ENCODE measurements around the gene ZNF275.
A peak's percentile ranks its signal among the peaks of the same experiment; 100 is the strongest.
"Not testable (repeated sequence)": the region's sequence is repeated elsewhere in the genome, so short reads cannot be mapped to it uniquely, and the experiment has no call there.

The ZNF275 gene

DNA sequence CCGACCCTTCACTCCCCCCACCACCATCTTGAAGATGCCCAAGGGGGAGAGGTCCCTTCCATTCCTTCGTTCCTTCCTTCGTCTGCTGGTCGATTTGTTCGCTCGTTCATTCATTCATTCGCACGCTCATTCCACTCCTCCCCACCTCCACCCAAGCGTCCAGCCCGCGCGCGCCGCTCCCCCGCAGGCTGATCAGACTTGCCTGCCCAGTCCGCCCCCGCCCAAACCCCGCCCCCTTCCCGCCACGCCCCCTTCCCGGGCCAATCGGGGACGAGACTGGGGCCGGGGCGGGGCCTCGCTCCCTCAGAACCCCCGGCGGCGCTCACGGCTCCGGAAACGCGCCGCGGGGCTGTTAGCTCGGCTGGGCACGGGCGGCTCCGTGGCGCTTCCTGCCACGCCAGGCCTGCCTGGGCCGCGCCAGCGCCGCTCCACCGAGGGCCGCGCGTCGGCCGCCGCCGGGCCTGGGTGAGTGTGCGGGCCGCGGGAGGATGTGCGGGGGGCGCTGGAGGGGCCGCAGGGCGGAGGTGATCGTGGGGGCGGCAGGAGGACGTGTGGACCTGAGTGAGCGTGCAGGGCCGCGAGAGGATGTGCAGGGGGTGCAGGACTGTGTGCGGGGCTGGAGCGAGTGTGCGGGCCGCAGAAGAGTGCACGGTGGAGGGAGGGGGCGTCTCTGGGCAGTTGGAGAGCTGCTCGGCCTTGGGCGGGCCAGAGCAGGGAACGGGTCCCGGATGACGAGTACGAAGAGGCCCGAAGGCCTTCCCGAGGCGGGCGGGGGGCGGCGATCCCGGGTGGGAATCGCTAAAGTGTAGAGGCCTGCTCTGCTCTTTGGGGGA, at the start of gene ZNF275:
ZNF275 (plus strand) TSS at position 333 of the 833 bp plus-strand sequence. CDS start 2,527 bp downstream, outside the sequence.
- DNase-seq (ENCODE audit: low spot score) = peak; percentile 62

- DNase-seq (ENCODE audit: low spot score) = not testable (repeated sequence)
Observed at GRCh38 chrX:153285678-153286077, 48.3 kb upstream of the ZNF275 start.

GRCh38 chrX:153288807-153289206, 45.1 kb upstream of the ZNF275 start:
- DNase-seq (ENCODE audit: low spot score) = not testable (repeated sequence)

- DNase-seq (ENCODE audit: low spot score) = not testable (repeated sequence)
Observed at GRCh38 chrX:153293485-153294071, 40.4 kb upstream of the ZNF275 start.

DNA sequence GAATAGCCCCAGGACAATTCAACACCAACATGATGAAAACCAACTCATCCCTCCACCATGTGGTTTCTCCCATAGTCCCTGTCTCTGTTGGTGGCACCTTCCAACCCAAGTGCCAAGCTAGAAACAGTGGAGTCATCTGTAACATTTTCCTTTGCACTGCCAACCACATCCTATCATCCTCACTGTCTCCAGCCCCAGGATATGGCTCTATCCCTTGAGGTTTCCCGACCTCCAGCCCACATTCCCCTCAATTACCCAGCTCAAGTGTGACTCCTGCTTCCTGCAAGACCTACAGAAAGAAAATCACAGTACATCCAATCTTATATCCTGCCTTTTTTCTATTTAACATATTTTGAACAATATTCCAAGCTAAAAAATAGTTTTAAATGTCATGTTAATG, 36.6 kb upstream of the ZNF275 start:
- DNase-seq (ENCODE audit: low spot score) = no peak

DNA sequence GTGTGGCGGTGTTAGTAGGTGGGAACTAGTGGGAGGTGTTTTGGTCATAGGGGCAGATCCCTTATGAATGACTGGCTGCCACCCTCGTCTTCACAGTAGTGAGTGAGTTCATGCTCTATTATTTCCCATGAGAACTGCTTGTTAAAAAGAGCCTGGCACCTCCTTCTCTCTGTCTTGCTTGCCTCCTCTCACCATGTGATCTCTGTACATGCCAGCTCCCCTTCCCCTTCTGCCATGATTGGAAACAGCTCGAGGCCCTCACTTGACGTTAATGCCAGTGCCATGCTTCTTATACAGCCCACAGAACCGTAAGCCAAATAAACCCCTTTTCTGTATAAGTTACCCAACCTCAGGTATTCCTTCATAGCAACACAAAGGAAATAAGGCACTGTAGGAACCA, 34.1 kb upstream of the ZNF275 start:
- DNase-seq (ENCODE audit: low spot score) = no peak

DNA sequence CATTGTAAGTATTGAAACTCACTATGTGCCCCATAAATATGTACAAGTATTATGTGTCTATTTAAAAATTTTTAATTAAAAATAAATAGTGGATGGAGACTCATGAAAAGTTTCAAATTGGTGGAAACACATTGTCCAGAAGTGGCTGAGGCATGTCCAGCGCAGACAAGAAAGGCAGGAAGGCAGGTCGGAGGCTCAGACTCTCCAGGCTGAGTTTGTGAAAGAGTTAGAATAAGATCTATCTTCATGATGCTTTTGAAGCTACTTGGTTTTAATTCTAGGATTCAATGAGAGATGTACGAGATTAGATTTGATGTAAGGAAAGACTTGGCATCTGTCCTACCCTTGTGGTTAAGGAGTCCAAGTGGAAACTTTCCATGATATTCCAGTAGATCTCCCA, 32.2 kb upstream of the ZNF275 start:
- DNase-seq (ENCODE audit: low spot score) = no peak

DNA sequence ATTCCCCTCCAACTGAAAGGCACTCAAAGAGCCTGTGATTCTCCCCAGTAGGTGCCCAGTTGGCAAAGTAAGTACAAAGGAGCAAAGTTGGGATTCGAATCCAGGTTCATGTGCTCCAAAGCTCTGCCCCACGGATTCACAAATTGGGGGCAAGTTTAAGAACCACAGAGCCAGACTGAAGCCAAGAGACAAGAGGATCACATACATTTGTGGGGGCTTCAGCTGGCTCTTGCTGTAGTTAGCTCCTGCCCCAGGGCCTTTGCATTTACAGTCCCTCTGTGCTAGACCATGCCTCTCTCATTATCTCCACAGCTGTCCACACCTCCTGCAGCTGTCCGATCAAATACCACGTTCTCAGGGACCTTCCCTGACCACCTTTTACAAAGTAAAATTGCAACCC, 31.2 kb upstream of the ZNF275 start:
- DNase-seq (ENCODE audit: low spot score) = no peak

DNA sequence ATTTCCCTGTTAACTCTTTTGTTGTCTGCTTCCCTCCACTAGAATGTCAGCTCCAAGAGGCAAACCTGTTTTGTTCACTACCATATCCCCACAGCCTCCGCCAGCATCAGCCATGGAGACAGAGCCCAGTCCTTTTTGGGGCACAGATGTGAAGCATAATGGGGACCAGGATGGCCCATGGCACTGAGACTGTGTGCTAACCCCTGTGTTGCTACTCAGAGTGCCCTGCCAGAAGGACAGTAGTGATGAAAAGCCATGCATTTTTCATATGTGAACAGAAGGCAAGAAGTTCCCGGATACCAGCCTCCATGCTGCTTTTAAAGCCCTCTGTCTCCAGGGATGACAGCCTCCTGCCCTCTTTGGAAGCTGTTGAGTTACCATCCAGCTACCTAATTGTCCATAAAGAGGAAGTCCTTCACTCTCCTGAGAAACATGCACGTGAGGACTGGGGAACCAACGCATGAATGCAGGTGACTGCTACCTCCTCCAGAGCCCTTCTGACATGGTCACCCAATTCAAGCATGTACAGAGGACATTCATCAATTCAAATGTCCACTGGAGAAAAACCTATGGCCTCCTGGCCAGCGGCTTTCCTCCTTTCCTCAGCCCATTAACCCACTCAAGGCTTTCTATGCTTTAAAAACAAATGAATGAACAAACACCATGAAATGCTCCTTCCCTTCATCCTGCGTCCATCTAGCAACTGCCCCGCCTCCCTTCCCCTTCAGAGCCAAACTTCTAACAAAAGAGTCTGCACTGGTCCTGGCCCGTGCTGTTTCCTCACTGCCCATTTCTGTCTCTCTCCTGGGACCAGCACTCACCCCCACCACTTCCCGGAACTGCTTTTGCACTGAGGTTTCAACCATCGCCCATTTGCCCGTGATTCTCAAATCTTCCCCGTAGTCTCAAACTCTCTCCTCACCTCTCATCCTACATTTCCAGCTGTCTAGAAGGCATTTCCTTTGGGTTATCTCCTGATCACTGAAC, 30.4 kb upstream of the ZNF275 start:
- no peak for DNase-seq (ENCODE audit: low spot score)

DNA sequence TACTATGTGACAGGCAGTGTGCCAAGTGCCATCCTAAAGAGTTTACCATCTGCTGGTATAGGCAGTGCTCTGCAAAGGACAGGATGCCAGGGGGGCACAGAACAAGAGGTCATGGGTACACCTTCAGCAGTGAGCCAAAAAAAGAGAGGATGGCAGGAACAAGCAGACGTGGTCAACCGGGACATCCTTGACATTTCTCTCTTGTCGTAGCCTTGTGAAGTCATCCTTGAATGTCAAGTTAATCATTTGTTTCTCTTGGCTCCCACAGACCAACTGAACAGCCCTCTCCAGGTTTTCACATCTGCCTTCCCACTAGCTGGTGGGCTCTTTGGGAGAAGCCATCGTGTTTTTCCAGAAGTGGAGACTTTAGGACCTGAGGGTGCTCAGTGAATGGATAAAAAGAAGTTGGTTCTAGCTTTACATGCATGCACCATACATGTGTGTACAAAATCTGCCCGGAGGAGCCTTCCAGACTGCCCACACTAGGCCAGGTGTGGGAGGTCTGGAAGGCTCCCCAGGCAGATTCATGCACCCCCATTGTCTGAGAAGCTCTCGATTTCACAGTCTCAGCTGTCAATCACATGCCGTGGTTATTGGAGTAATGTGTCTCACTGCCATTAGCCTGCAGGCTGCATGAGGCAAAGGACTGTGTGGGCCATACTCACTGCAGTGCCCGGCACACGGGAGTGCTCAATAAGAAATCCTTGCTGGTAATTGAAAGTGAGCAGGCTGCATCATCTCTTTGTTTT, 28.8 kb upstream of the ZNF275 start:
- no peak for DNase-seq (ENCODE audit: low spot score)

DNA sequence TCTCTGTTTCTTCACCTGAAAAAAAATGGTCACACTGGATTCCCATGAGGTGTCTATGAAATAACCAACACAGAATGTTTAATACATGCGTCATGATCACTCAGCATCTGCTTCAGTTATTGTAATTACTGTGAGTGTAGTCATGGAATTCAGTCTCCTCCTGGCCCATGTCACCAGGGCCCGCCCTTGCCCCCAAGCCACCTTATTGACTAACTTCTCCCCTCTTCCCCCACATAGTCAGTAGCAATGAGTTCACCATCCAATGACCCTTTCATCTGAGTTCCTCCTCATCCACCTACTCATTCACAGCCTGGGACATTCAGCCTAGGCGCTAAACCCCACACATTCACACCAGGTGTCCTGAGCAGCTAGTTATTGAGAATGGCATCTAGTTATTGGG, 28.0 kb upstream of the ZNF275 start:
- DNase-seq (ENCODE audit: low spot score) = no peak

DNA sequence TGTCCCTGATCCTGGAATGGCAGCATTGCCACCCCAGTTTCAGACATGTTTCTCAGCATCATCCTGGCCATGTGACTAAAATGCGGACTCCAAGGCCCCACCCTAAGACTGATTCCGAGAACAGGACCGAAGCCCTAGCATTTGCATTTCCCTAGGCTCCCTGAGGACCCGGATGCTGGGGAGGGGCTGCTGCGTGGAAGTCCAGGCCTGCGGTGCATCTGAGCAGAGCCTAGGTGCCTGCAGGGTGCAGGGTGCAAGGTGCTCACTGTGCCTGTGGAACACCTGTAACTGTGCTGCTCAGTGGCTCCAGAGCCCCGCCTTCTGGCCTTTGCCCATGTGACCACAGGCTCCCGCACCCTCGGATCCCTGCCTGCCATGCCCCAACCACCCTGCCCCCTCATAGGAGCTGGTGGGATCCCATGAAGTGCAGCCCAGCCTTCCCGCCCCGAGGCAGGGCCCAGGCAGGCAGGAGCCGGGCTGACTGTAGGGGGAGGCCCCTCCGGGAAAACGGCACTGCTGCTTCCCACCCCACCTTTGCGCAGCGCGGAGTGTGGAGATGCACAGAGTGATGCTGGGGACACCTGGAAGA, 27.3 kb upstream of the ZNF275 start:
- DNase-seq (ENCODE audit: low spot score) = no peak

GRCh38 chrX:153307276-153308178, 26.4 kb upstream of the ZNF275 start:
- DNase-seq (ENCODE audit: low spot score) = no peak

- DNase-seq (ENCODE audit: low spot score) = no peak
Observed at GRCh38 chrX:153310901-153311300, 23.1 kb upstream of the ZNF275 start.

DNA sequence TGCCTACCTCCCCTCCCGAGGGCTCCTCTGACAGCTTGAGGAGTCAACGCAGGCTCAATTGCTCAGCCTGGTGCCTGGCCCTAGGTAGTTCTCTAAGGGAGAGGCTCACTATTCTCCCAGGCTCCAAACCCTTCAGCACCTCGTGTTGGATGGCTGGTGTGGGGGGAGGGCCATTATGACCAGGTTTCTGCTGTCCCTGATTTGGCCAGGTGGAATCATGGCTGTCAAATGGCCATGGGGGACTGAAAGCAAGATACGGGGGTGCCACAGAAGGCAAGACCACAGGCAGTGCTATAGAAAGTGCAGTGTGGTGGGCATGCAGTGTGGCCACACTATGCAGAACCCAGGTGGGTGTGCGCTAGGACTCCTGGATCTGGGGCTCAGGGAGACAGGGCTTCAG, 21.9 kb upstream of the ZNF275 start:
- DNase-seq (ENCODE audit: low spot score) = no peak

- no peak for DNase-seq (ENCODE audit: low spot score)
Observed at GRCh38 chrX:153312842-153313241, 21.1 kb upstream of the ZNF275 start.

DNA sequence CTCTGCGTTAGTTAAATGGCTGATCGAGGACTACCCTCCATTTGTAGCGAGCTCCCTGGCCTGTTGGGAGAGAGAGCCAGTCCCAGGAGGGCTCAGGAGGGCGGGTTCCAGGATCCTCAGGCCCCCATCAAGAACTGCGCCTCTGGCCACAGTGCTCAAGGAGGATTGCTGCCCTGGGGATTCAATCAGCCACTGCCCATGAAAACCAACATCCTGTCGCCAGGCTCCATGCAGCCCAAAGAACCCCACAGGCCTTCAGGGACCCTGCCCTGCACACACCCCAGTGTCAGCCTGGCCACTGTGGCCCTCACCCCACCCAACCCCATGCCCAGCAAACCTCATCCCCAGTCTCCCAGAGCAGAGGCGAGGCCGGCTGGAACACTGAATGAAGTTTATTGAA, 16.6 kb upstream of the ZNF275 start:
- DNase-seq (ENCODE audit: low spot score) = no peak

DNA sequence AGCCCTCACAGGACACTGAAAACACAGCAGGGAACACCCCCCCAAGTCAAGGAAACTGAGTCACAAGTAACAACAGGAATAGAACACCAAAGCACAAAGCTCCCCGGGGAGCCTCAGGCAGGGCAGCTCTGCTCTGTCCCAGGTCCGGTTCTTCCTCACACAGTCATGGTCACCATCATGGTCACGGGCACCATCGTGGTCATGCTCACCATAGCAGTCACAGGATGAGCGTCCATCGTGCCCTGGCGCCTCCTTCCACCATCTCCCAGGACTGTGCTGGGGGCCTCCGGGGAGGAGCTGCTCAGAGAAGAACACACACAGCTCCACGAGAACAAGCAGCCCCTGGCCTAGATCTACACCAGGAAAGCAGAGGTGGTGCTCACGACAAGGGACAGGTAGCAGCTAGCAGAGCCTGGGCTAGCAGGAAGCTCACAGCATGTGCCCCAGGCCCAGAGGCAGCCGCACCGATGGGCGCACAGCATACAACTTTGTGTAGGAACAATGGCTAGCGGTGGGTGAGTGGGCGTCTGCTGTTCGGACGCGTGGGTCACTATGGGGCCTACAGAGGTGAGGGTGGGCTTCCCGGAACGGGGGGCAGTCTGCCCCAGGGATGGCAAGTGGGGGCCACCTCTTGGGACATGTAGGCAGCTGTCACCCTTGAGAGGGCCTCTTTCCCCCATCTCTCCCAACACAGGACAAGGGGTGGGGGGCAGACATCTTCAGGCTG, 15.8 kb upstream of the ZNF275 start:
- no peak for DNase-seq (ENCODE audit: low spot score)

GRCh38 chrX:153318811-153319210, 15.1 kb upstream of the ZNF275 start:
- no peak for DNase-seq (ENCODE audit: low spot score)
